ENCODE results near the gene ADISSP. TPM values are rescaled to one million over a fixed set of nuclear protein-coding genes. Genes with fewer than 3 reads are reported as not detected.

Gene ADISSP
- total and polyA plus RNA-seq, 9 of the 15 experiments (the other 6 are each of a cell fraction or from before 2014, with no cell fraction given) = 1.4 to 70.6 (median 23.4) TPM

DNA sequence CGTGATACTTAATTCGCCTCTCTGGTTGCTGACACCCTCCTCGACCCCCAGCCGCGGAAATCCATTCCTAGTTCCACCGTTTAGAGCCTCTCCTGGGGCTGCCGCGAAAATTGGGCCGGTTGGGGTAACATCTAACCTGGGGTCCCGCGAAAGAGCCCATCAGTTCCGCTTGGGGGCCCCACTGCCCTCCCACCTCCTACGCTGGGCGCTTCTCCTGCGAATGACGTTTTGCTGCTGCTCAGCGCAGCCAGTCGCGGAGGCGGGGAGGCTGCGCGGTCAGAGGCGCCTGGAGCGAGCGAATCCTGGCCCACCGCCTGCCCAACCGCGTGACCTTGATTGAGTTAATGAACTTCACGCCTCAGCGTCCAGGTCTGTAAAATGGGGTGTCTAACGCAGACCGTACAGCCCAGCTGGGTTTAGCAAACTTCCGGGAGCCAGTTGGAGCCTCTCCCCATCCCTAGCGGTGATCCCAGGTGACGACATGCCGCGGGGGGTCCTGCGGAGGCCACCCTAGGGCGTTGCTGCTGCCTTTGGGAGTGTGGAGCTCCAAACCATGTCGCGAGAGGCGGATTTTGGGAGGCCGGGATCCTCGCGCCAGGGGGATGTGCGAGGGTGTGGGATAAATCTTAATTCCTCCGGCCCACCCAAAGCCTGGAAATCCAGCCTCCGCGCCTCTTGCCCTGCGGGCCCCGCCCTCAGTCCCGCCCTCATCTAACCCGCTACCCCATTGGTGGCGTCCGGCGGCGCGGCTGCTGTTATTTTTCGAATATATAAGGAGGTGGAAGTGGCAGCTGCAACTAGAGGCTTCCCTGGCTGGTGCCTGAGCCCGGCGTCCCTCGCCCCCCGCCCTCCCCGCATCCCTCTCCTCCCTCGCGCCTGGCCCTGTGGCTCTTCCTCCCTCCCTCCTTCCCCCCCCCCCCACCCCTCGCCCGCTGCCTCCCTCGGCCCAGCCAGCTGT, 28.2 kb upstream of the ADISSP start, which contains the start of gene CDC25B (continued):
- peak; percentile 72; the same call in 1 of the 2 replicates for TF ChIP-seq ZBTB7A (IDR thresholded peaks at IDR 0.05; ENCODE audit: borderline replicate concordance, control insufficient read depth, low read depth, low read length)
- TF ChIP-seq MTA3 (IDR thresholded peaks at IDR 0.05; ENCODE audit: borderline replicate concordance) = peak; percentile 63; the same call in 1 of the 2 replicates
- peak; percentile 67; the same call in 1 of the 2 replicates for TF ChIP-seq RB1 (IDR thresholded peaks at IDR 0.05; ENCODE audit: low read depth)
- TF ChIP-seq, protein P1, sequence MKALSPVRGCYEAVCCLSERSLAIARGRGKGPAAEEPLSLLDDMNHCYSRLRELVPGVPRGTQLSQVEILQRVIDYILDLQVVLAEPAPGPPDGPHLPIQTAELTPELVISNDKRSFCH (CRISPR knock-in tag; IDR thresholded peaks at IDR 0.05) = no peak
- TF ChIP-seq, protein P1 (tag; IDR thresholded peaks at IDR 0.05) = peak; percentile 84
- no peak for TF ChIP-seq ZNF232 (CRISPR knock-in tag; IDR thresholded peaks at IDR 0.05)
- peak; percentile 11 for TF ChIP-seq CCNT2 (IDR thresholded peaks at IDR 0.05; ENCODE audit: borderline replicate concordance, extremely low read depth, insufficient read length, low read depth, low read length)
- peak; percentile 24; the same call in 1 of the 2 replicates for TF ChIP-seq SIN3B (IDR thresholded peaks at IDR 0.05; ENCODE audit: low read depth)
- TF ChIP-seq NBN (IDR thresholded peaks at IDR 0.05; ENCODE audit: low read depth) = 0 out of 2 replicates have a peak, but pooled peaks have one; percentile 40
- TF ChIP-seq HCFC1 (IDR thresholded peaks at IDR 0.05; ENCODE audit: low read depth, low read length) = no peak
- peak; percentile 41 for TF ChIP-seq TBP (optimal IDR thresholded peaks at IDR 0.05; ENCODE audit: low read depth, low read length)
- TF ChIP-seq XRCC5 (IDR thresholded peaks at IDR 0.05; ENCODE audit: low read depth, low read length) = peak; percentile 74; the same call in 1 of the 2 replicates
- peak; percentile 78 for TF ChIP-seq ZFX (CRISPR knock-in tag; IDR thresholded peaks at IDR 0.05)
- no peak for TF ChIP-seq ZNF431 (CRISPR knock-in tag; IDR thresholded peaks at IDR 0.05)
- TF ChIP-seq BACH1 (tag; IDR thresholded peaks at IDR 0.05) = no peak
- TF ChIP-seq ATF7 (IDR thresholded peaks at IDR 0.05) = peak; percentile 89
- 0 out of 2 replicates have a peak, but pooled peaks have one; percentile 14 for TF ChIP-seq JUN (IDR thresholded peaks at IDR 0.05; ENCODE audit: borderline replicate concordance, low read depth, low read length)
- no peak for TF ChIP-seq JUN (CRISPR knock-in tag; IDR thresholded peaks at IDR 0.05; ENCODE audit: borderline replicate concordance)
- TF ChIP-seq CTBP1 (IDR thresholded peaks at IDR 0.05; ENCODE audit: borderline replicate concordance) = peak; percentile 70
- TF ChIP-seq SMAD4 (CRISPR knock-in tag; conservative IDR thresholded peaks at IDR 0.05) = peak; percentile 66
- no peak for TF ChIP-seq RFX7 (CRISPR knock-in tag; IDR thresholded peaks at IDR 0.05)
- TF ChIP-seq SIN3A (IDR thresholded peaks at IDR 0.05; ENCODE audit: borderline replicate concordance in 2 of 2, control insufficient read depth in 1 of 2, low read depth in 2 of 2, low read length in 2 of 2) = peak; percentile 24 to 71; a peak in 1 of 4 replicates
- peak; percentile 13; the same call in 1 of the 2 replicates for TF ChIP-seq ZNF121 (CRISPR knock-in tag; conservative IDR thresholded peaks at IDR 0.05)
- TF ChIP-seq BHLHE40 (IDR thresholded peaks at IDR 0.05; ENCODE audit: low read length) = 0 out of 2 replicates have a peak, but pooled peaks have one; percentile 5
- no peak for TF ChIP-seq ZNF3 (CRISPR knock-in tag; IDR thresholded peaks at IDR 0.05)
- no peak for TF ChIP-seq SETDB1 (IDR thresholded peaks at IDR 0.05; ENCODE audit: low read length)
- TF ChIP-seq, protein P2, sequence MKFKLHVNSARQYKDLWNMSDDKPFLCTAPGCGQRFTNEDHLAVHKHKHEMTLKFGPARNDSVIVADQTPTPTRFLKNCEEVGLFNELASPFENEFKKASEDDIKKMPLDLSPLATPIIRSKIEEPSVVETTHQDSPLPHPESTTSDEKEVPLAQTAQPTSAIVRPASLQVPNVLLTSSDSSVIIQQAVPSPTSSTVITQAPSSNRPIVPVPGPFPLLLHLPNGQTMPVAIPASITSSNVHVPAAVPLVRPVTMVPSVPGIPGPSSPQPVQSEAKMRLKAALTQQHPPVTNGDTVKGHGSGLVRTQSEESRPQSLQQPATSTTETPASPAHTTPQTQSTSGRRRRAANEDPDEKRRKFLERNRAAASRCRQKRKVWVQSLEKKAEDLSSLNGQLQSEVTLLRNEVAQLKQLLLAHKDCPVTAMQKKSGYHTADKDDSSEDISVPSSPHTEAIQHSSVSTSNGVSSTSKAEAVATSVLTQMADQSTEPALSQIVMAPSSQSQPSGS (CRISPR knock-in tag; IDR thresholded peaks at IDR 0.05) = no peak

All from K562 (cell line).